K562 treated with DMSO at 1 percent for 24 hours (cell line): ENCODE results near the gene SOX12. TPM values are rescaled to one million over a fixed set of nuclear protein-coding genes. Genes with fewer than 3 reads are reported as not detected.

Experiments used
- total RNA-seq: library from RNA; unstranded; fragments of 300-600 nt; gene quantifications from 2 replicates; pipeline ENCODE4 v1.2.3, GENCODE V29; 2022; ENCODE audit warnings: low read depth; ENCODE audit not compliant: insufficient read depth

SOX12 gene
- 23.9 and 25.0 TPM in 2 replicates for total RNA-seq

DNA sequence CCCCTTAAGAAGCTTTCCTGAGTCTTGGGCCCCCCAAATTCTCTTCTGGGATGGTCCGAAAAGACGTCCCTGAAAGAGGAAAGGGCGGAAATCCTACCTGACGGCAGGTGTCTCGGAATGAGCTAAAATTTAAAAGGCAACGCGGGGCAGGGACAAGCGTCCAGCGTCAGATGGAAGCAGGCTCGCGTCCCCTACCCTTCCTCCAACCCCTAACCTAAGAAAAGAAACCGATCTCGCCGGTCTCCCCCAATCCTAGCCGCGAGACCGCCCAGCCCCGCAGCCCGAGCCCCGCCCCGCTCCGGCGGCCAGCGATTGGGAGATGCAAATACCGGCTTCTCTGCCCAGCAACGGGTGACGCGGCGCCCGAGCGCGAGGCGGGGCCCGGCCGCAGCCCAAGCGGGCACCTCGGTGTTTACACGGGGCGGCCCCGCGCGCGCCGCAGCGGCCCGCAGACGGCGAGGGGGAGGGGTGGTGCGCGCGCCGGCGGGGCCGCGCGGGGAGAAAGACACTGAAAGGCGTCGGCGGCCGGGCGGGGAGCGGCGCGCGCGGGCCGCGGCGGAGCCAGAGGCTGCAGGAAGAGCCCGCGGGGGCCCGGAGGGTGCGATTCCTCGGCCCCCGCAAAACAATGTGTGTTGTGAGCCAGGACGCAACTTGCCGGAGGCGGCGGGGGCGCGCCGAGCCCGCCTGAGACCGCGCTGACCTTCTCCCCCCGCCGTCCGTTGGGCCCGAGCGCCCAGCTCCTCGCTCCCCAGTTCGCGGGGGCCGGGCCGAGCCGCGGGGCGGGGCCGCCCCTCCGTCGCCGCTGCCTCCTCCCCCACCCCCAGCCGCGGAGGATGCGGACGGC lies at the start of gene SOX12:
Gene SOX12, plus strand, starts transcription at position 508 of the 844 bp plus-strand sequence. CDS start 373 bp downstream, outside the sequence.

GRCh38 chr20:290084-290831 lies 35.1 kb upstream of the SOX12 start, which contains the start of gene C20orf96:
TSS of gene C20orf96 (minus strand) at chr20:290750. CDS start at chr20:290610, 140 bp downstream.

GRCh38 chr20:297098-297924 lies 28.0 kb upstream of the SOX12 start, which contains the start of gene ZCCHC3:
TSS of gene ZCCHC3 (plus strand) at chr20:297570. CDS start at chr20:297587, 17 bp downstream.

GRCh38 chr20:346640-347316 lies 21.4 kb downstream of the SOX12 start, which contains the start of gene NRSN2:
TSS of gene NRSN2 (plus strand) at chr20:347111. CDS start at chr20:349644, 2,533 bp downstream.

Other genes starting within 250 kb of the SOX12 start
- gene DEFB125, start 237.9 kb upstream of the SOX12 start, total RNA-seq: not detected in 2 replicates
- not detected in 2 replicates for gene DEFB126, start 183.0 kb upstream of the SOX12 start, total RNA-seq
- gene DEFB127, start 168.1 kb upstream of the SOX12 start, total RNA-seq: not detected in 2 replicates
- not detected in 2 replicates for gene DEFB128, start 135.8 kb upstream of the SOX12 start, total RNA-seq
- not detected in 2 replicates for gene DEFB129, start 98.3 kb upstream of the SOX12 start, total RNA-seq
- not detected in 2 replicates for gene DEFB132, start 67.8 kb upstream of the SOX12 start, total RNA-seq
- gene C20orf96, start 34.8 kb upstream of the SOX12 start, total RNA-seq: 3.5 and 4.7 TPM in 2 replicates
- 29.1 and 33.2 TPM in 2 replicates for gene ZCCHC3, start 28.0 kb upstream of the SOX12 start, total RNA-seq
- gene NRSN2, start 21.6 kb downstream of the SOX12 start, total RNA-seq: 33.3 and 36.0 TPM in 2 replicates
- 306 and 374 TPM in 2 replicates for gene TRIB3, start 55.2 kb downstream of the SOX12 start, total RNA-seq
- gene RBCK1, start 82.7 kb downstream of the SOX12 start, total RNA-seq: 133 and 157 TPM in 2 replicates
- 22.1 and 27.5 TPM in 2 replicates for gene TBC1D20, start 137.0 kb downstream of the SOX12 start, total RNA-seq
- 51.2 and 55.2 TPM in 2 replicates for gene CSNK2A1, start 218.2 kb downstream of the SOX12 start, total RNA-seq